CD4-positive, alpha-beta memory T cell (primary cell): ENCODE data around the gene SPSB3. TPM values are rescaled to one million over a fixed set of nuclear protein-coding genes. Genes with fewer than 3 reads are reported as not detected.

Experiments used
- CTCF ChIA-PET: fragments of 350-600 bp; sonication (Branson Sonifier 250); formaldehyde crosslinking; loops from one replicate; lab custom pipeline; 2021; ENCODE audit warnings: inconsistent platforms; ENCODE audit not compliant: partially characterized antibody; lab: Charles Lee
- POLR2A ChIA-PET: fragments of 350-600 bp; sonication (Branson Sonifier 250); formaldehyde crosslinking; loops from one replicate; lab custom pipeline; 2021; ENCODE audit not compliant: partially characterized antibody; lab: Charles Lee
- DNase-seq, 5 donors: peaks; one replicate each; pipeline versions ENCODE4 v3.0.0 to v3.0.0-alpha.2; 2020 to 2022; ENCODE audit warnings: mixed read lengths in 1 of 5
- H3K27ac ChIP-seq: one replicate; pipeline ENCODE4 v1.7.0; 2013; ENCODE audit warnings: low read depth, low read length
- H3K27me3 ChIP-seq: 2 replicates; pipeline ENCODE4 v1.7.0; 2013; ENCODE audit warnings: mild to moderate bottlenecking, low read length, moderate library complexity; ENCODE audit not compliant: insufficient read depth
- H3K36me3 ChIP-seq: 2 replicates; pipeline ENCODE4 v1.7.0; 2013; ENCODE audit warnings: mild to moderate bottlenecking, low read length, moderate library complexity; ENCODE audit not compliant: insufficient read depth
- H3K4me1 ChIP-seq: 2 replicates; pipeline ENCODE4 v1.7.0; 2013; ENCODE audit warnings: mild to moderate bottlenecking, low read length, moderate library complexity; ENCODE audit not compliant: insufficient read depth
- H3K4me3 ChIP-seq, 2 donors: one replicate each; pipeline ENCODE4 v1.7.0; 2013; ENCODE audit warnings: low read length in 2 of 2, mild to moderate bottlenecking in 1 of 2
- H3K9me3 ChIP-seq, 2 donors: one replicate each; pipeline ENCODE4 v1.7.0; 2013; ENCODE audit warnings: low read length in 2 of 2, control low read depth in 1 of 2; ENCODE audit not compliant: control insufficient read depth in 1 of 2
- H3K27ac Mint-ChIP-seq, 7 donors: one replicate each; pipeline ENCODE4 v1.8.0; 2020 to 2021; ENCODE audit warnings: mixed read lengths in 7 of 7, mild to moderate bottlenecking in 6 of 7, inconsistent platforms in 3 of 7, moderate library complexity in 3 of 7
- H3K27me3 Mint-ChIP-seq, 2 donors: one replicate each; pipeline ENCODE4 v1.8.0; 2020 to 2021; ENCODE audit warnings: mixed read lengths in 2 of 2
- H3K36me3 Mint-ChIP-seq, 2 donors: one replicate each; pipeline ENCODE4 v1.8.0; 2020 to 2021; ENCODE audit warnings: mixed read lengths in 2 of 2, inconsistent platforms in 1 of 2, mild to moderate bottlenecking in 1 of 2
- H3K4me1 Mint-ChIP-seq, 4 donors: one replicate each; pipeline ENCODE4 v1.8.0; 2020 to 2021; ENCODE audit warnings: mixed read lengths in 4 of 4, mild to moderate bottlenecking in 1 of 4
- H3K4me3 Mint-ChIP-seq, 8 donors: one replicate each; pipeline ENCODE4 v1.8.0; 2020 to 2021; ENCODE audit warnings: mixed read lengths in 8 of 8, mild to moderate bottlenecking in 7 of 8, moderate library complexity in 6 of 8, inconsistent platforms in 3 of 8
- H3K9me3 Mint-ChIP-seq, 8 donors: one replicate each; pipeline ENCODE4 v1.8.0; 2020 to 2021; ENCODE audit warnings: mixed read lengths in 8 of 8, mild to moderate bottlenecking in 5 of 8, inconsistent platforms in 3 of 8, moderate library complexity in 1 of 8
- intact Hi-C: fragments of 100-400 bp; cut with micrococcal nuclease; formaldehyde crosslinking; loops from one replicate; pipeline ENCODE4 v1.15.1; 2023
- polyA plus RNA-seq, 2 donors: library from polyadenylated mRNA; unstranded; fragments of 300-500 nt; fragmentation: Illumina TruSeq; gene quantifications; one replicate each; pipeline ENCODE4 v1.2.3, GENCODE V29; 2021
- total RNA-seq, 2 experiments: library from RNA; stranded (reverse); gene quantifications; one replicate each; pipeline ENCODE4 v1.2.3, GENCODE V29; 2021

The SPSB3 gene
- total and polyA plus RNA-seq, 4 experiments from 2014 or later: 56.6 to 144 (median 103) TPM

DNA sequence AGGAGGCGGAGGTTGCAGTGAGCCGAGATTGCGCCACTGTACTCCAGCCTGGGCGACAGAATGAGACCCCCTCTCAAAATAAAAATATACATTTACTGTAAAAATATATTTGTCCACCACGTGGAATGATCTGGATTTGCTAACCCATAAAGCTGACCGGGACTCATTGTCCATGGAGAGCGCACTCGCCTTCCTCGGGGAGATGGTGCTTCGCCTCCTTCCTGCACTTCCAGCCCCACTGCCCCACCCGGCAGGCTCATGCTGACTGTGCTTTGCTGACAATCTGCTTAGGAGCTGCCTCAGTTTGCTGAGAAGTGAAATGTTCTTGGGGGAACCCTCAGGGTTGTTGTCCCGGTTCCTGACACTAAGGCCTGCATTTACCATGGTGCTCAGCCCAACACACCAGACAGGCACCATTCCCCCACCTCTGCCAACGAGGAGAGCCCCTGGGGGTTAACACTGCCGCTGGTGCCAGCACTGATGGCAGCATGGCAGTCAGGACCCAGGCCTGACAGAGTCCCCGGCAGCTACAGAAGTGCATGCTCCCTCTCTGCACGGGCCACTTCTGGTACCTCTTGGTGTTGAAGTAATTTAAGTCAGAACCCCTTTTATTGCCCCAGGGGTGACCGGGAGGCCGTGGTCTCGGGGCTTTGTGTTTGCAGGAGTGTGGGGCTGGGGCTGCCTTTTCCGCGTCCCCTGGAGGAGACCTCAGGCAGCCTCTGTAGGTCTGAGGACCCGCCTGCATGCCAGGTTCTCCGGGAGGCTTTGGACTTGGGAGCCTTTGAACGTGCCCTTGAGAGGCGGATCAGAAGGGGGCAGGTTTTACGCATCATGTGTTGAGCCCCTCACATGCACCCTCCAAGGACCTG, 2.8 kb upstream of the SPSB3 start:
- peaks cover 0 to 3% (median 0%) of the 10 kb centered on the region in 8 donors for H3K9me3 Mint-ChIP-seq
- ChIA-PET POLR2A (interaction anchor here (1.7 kb wide), 1 partner anchor 79 kb away, joined by 5 read pairs; the partner anchor contains the start of gene MAPK8IP3), CTCF (no interaction called here)
- H3K36me3 Mint-ChIP-seq: peaks cover 4 to 22% of the 10 kb centered on the region in 2 donors
- H3K27me3 Mint-ChIP-seq: no peaks in the 10 kb centered on the region
- H3K27ac ChIP-seq: no peak overlapping the region
- H3K4me3 Mint-ChIP-seq: peak overlapping the region in 7 of 8 donors; percentile 29 to 75 (median 66)
- DNase-seq: peak in 1 of 5 donors; percentile 32
- H3K36me3 ChIP-seq: peaks cover 22% of the 10 kb centered on the region
- peaks cover 38% of the 10 kb centered on the region for H3K4me1 ChIP-seq
- H3K4me1 Mint-ChIP-seq: peaks cover 13 to 46% (median 30%) of the 10 kb centered on the region in 4 donors
- peak overlapping the region in 2 of 7 donors; percentile 57 to 77 for H3K27ac Mint-ChIP-seq
- H3K4me3 ChIP-seq: no peak overlapping the region
- H3K27me3 ChIP-seq: no peaks in the 10 kb centered on the region
- intact Hi-C loops: no loop called here
- H3K9me3 ChIP-seq: no peaks in the 10 kb centered on the region

DNA sequence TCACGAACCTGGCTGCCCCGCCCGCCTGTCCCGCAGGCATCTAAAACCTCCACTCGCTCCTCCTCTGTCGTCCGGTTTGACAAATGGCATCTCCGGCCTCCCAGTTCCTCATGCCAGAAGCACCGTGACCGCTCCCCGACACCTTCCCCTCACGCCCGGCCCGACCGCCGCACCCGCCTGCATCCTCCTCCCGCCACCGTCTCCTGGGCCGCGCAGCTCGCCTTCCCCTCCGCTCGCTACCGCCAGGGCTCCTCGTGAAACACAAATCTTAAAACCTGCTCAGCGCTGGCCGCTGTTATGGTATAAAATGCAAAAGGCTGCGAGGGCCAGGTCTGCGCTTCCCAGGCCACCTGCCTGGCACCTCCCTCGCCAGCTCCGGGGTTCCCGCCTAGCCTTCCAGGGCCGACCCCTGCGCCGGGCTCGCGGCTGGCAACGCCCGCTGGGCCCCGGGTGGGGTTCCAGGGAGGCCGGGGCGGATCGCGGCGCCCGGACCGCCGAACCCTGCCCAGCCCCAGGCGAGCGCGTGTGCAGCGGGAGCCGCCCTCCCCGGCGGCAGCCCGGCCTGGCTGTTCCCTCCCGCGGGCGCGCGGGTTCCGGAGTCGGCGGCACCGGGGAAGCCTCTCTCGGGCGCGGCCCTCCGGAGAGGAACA, 488 bp downstream of the SPSB3 start:
- DNase-seq: peak in 3 of 5 donors; percentile 37 to 56 (median 52)
- peaks cover 43% of the 10 kb centered on the region for H3K4me1 ChIP-seq
- peak overlapping the region; percentile 36 to 88 for H3K4me3 ChIP-seq
- intact Hi-C loops: loop anchor here (1.0 to 2.0 kb wide), 5 partner anchors 9 to 362 kb away; partner anchors contain the start of genes HAGH, MAPK8IP3, MRPS34 and UQCC4
- H3K9me3 ChIP-seq: no peaks in the 10 kb centered on the region
- Mint-ChIP-seq H3K27me3 (no peaks in the 10 kb centered on the region), H3K36me3 (peaks cover 0 to 17% of the 10 kb centered on the region in 2 donors), H3K9me3 (peaks cover 0 to 3% (median 0%) of the 10 kb centered on the region in 8 donors), H3K4me3 (peak overlapping the region; percentile 84 to 94 (median 87)), H3K4me1 (peaks cover 13 to 46% (median 30%) of the 10 kb centered on the region in 4 donors), H3K27ac (peak overlapping the region; percentile 81 to 94 (median 90))
- ChIA-PET POLR2A (interaction anchor here (0.5 to 6.7 kb wide), 20 partner anchors 9 to 1194 kb away, joined by 3 to 185 read pairs (median 7); partner anchors contain the start of genes AMDHD2, CRAMP1, EME2 and FAHD1), CTCF (interaction anchor here (1.0 to 2.2 kb wide), 10 partner anchors 8 to 147 kb away, joined by 3 to 16 read pairs (median 5); partner anchors contain the start of genes EME2, FAHD1, HAGH and MAPK8IP3)
- H3K27me3 ChIP-seq: no peaks in the 10 kb centered on the region
- peak overlapping the region; percentile 79 for H3K27ac ChIP-seq
- peaks cover 18% of the 10 kb centered on the region for H3K36me3 ChIP-seq

DNA sequence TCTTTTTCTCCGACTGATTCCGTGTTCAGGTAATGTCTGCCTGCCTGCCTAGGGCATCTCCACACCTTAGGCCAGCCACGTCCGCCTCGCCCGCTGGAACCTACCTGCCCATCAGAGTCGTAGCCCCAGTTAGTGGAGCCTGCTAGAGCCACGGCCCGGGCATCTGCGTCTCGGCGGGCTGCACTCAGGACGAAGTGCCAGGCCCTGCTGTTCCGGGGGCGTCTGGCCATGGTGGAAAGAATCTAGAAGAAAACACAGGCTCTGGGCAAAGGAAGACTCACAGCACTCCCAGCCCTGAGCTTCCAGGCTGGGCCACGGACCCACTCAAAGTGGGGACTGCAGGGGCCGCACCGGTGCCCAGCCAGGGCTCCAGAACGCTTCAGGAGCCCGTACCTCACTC, 1.1 kb downstream of the SPSB3 start:
- DNase-seq: peak in 1 of 5 donors; percentile 40
- H3K9me3 Mint-ChIP-seq: peaks cover 0 to 3% (median 0%) of the 10 kb centered on the region in 8 donors
- Histone ChIP-seq H3K27ac (no peak overlapping the region), H3K4me3 (peak overlapping the region in 1 of 2 donors; percentile 88), H3K9me3 (no peaks in the 10 kb centered on the region), H3K27me3 (no peaks in the 10 kb centered on the region), H3K4me1 (peaks cover 43% of the 10 kb centered on the region), H3K36me3 (peaks cover 22% of the 10 kb centered on the region)
- CTCF ChIA-PET: interaction anchor here (1.9 to 2.2 kb wide), 2 partner anchors 9 to 75 kb away, joined by 9 to 16 read pairs; partner anchors contain the start of genes EME2, MAPK8IP3, MRPS34 and NME3
- peak overlapping the region; percentile 84 to 89 (median 87) for H3K4me3 Mint-ChIP-seq
- H3K27ac Mint-ChIP-seq: peak overlapping the region; percentile 81 to 94 (median 90)
- H3K27me3 Mint-ChIP-seq: no peaks in the 10 kb centered on the region
- H3K36me3 Mint-ChIP-seq: peaks cover 0 to 23% of the 10 kb centered on the region in 2 donors
- POLR2A ChIA-PET: interaction anchor here (0.5 to 6.7 kb wide), 9 partner anchors 11 to 1193 kb away, joined by 3 to 185 read pairs (median 18); partner anchors contain the start of genes CRAMP1, EME2, FAHD1 and HAGH
- intact Hi-C loops: no loop called here
- H3K4me1 Mint-ChIP-seq: peaks cover 14 to 46% (median 30%) of the 10 kb centered on the region in 4 donors

DNA sequence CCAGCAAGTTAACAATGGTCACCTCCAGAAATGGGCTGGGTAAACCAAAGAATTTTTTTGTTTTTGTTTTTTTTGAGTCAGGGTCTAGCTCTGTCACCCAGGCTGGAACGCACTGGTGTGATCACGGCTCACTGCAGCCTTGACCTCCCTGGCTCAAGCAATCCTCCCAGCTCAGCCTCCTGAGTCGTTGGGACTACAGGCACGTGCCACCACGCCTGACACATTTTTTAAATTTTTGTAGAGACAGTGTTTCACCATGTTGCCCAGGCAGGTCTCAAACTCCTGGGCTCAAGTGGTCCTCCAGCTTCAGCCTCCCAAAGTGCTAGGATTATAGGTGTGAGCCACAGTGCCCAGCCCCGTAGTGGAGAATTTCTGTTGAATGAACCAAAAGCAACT, 1.7 kb downstream of the SPSB3 start:
- no peaks in the 10 kb centered on the region for H3K27me3 ChIP-seq
- H3K4me3 ChIP-seq: no peak overlapping the region
- H3K36me3 ChIP-seq: peaks cover 22% of the 10 kb centered on the region
- peaks cover 39% of the 10 kb centered on the region for H3K4me1 ChIP-seq
- Mint-ChIP-seq H3K27ac (peak overlapping the region in 3 of 7 donors; percentile 81 to 94 (median 91)), H3K36me3 (peaks cover 0 to 23% of the 10 kb centered on the region in 2 donors), H3K4me1 (peaks cover 14 to 44% (median 30%) of the 10 kb centered on the region in 4 donors), H3K4me3 (peak overlapping the region in 7 of 8 donors; percentile 21 to 85 (median 63)), H3K27me3 (no peaks in the 10 kb centered on the region), H3K9me3 (peaks cover 0 to 3% (median 0%) of the 10 kb centered on the region in 8 donors)
- POLR2A ChIA-PET: interaction anchor here (4.5 to 6.7 kb wide), 2 partner anchors 11 to 74 kb away, joined by 56 to 185 read pairs; partner anchors contain the start of genes EME2, MAPK8IP3, MRPS34 and NME3
- CTCF ChIA-PET: no interaction called here
- peak in 1 of 5 donors; percentile 10 for DNase-seq
- no peak overlapping the region for H3K27ac ChIP-seq
- intact Hi-C loops: no loop called here
- H3K9me3 ChIP-seq: no peaks in the 10 kb centered on the region

DNA sequence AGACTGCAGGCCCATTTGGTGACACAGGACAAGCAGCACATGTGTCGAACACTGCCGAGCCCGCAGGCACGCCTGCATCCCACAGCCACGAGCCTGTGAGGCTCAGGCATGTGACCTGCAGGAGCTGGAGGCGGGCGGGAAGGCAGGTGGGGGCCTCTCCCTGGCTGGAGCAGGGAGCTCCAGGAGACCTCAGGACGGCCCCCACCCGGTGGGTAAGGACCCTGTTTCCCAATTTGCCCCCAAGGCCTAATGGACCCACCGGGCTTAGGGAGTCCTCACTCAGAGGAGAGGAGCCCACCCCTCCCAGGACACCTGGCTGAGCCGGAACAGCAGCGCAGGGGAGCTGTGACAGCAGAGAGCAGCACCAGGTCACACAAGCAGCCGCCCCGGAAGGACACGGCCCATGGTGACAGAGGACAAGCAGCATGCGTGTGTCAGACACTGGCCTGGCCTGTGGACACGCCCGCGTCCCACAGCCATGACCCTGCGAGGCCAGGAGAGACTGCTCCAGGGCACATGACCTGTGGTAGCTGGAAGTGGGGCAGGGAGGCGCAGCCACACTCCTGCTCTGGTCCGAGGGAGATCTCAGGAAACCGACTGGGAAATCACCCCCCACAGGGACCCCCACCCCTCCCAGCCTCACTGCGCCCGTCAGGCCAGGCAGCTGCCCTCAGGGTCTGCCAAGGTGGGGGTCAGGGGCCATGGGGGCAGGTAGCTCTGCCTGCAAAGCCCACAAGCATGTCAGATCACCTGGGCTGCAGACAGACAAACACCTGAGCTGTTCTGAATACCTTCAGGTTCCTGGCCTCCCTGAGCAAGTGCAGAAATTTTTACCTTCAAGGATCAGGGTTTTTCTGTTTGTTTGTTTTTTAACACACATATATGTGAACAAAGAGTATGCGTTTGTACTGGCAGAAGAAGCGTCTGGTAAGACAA, 2.4 kb downstream of the SPSB3 start:
- Histone ChIP-seq H3K36me3 (peaks cover 22% of the 10 kb centered on the region), H3K4me1 (peaks cover 34% of the 10 kb centered on the region), H3K27me3 (no peaks in the 10 kb centered on the region), H3K4me3 (no peak overlapping the region), H3K27ac (no peak overlapping the region), H3K9me3 (no peaks in the 10 kb centered on the region)
- ChIA-PET POLR2A (interaction anchor here (0.7 to 6.7 kb wide), 4 partner anchors 10 to 1032 kb away, joined by 3 to 185 read pairs (median 30); partner anchors contain the start of genes EME2, MAPK8IP3, MRPS34 and NME3), CTCF (no interaction called here)
- peak in 1 of 5 donors; percentile 21 for DNase-seq
- H3K4me1 Mint-ChIP-seq: peaks cover 13 to 40% (median 26%) of the 10 kb centered on the region in 4 donors
- H3K27me3 Mint-ChIP-seq: no peaks in the 10 kb centered on the region
- peak overlapping the region in 5 of 8 donors; percentile 33 to 63 (median 47) for H3K4me3 Mint-ChIP-seq
- peak overlapping the region in 2 of 7 donors; percentile 23 to 94 for H3K27ac Mint-ChIP-seq
- peaks cover 0 to 3% (median 0%) of the 10 kb centered on the region in 8 donors for H3K9me3 Mint-ChIP-seq
- H3K36me3 Mint-ChIP-seq: peaks cover 0 to 22% of the 10 kb centered on the region in 2 donors
- intact Hi-C loops: no loop called here

DNA sequence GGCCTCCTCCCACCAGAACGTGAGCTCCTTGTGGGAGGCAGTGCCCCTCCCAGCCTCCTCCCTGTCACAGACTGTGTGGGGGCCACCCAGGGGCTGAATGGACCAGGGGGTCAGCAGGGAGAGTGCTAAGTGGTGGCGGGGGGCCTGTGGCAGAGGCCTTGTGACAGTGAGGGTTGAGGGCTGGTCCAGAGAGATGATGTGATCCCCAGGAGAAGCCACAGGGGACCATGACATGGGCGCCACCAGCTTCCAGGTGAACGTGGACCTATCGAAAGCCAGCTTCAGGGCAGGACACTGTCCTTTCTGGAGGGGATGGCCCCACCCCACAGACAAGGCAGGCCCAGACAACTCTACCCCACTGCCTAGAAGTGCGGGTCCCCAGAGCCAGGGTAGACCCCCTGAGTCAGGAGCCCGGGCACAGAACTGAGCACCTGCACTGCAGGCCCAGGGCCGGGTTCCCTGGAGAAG, 3.1 kb downstream of the SPSB3 start:
- H3K4me3 ChIP-seq: no peak overlapping the region
- H3K27me3 ChIP-seq: no peaks in the 10 kb centered on the region
- H3K27me3 Mint-ChIP-seq: no peaks in the 10 kb centered on the region
- H3K4me1 Mint-ChIP-seq: peaks cover 12 to 43% (median 25%) of the 10 kb centered on the region in 4 donors
- peaks cover 37% of the 10 kb centered on the region for H3K4me1 ChIP-seq
- H3K27ac Mint-ChIP-seq: peak overlapping the region in 2 of 7 donors; percentile 68 to 84
- H3K27ac ChIP-seq: no peak overlapping the region
- H3K4me3 Mint-ChIP-seq: no peak overlapping the region
- ChIA-PET POLR2A (interaction anchor here (1.1 to 6.7 kb wide), 2 partner anchors 9 to 1032 kb away, joined by 3 to 185 read pairs; partner anchors contain the start of genes EME2, MRPS34 and NME3), CTCF (no interaction called here)
- H3K36me3 ChIP-seq: peaks cover 22% of the 10 kb centered on the region
- no peaks in the 10 kb centered on the region for H3K9me3 ChIP-seq
- peaks cover 0 to 21% of the 10 kb centered on the region in 2 donors for H3K36me3 Mint-ChIP-seq
- intact Hi-C loops: no loop called here
- peaks cover 0 to 3% (median 0%) of the 10 kb centered on the region in 8 donors for H3K9me3 Mint-ChIP-seq
- peak in 1 of 5 donors; percentile 32 for DNase-seq
